HG03520 (cell line): ENCODE data around the gene TMPRSS15.

Experiments used
- ATAC-seq: cut with Tn5 transposase; IDR thresholded peaks from one replicate; pipeline ENCODE4 v1.9.1; 2021; ENCODE audit warnings: mild to moderate bottlenecking, moderate library complexity; ENCODE audit not compliant: unreplicated experiment

Gene TMPRSS15

GRCh38 chr21:18350216-18350615 is 53.4 kb downstream of the TMPRSS15 start:
- ATAC-seq, result no peak

GRCh38 chr21:18349468-18349867 is 54.1 kb downstream of the TMPRSS15 start:
- ATAC-seq, result no peak

GRCh38 chr21:18340387-18340942 is 63.1 kb downstream of the TMPRSS15 start:
- ATAC-seq, result no peak

GRCh38 chr21:18335651-18336236 is 67.8 kb downstream of the TMPRSS15 start:
- ATAC-seq, result no peak

GRCh38 chr21:18334066-18334465 is 69.5 kb downstream of the TMPRSS15 start:
- ATAC-seq, result no peak

GRCh38 chr21:18318156-18318555 is 85.4 kb downstream of the TMPRSS15 start:
- no peak for ATAC-seq

GRCh38 chr21:18298228-18298627 is 105.4 kb downstream of the TMPRSS15 start:
- no peak for ATAC-seq

GRCh38 chr21:18294100-18294499 is 109.5 kb downstream of the TMPRSS15 start:
- ATAC-seq, result no peak

- ATAC-seq, result no peak
Observed at GRCh38 chr21:18289876-18290275, 113.7 kb downstream of the TMPRSS15 start.

GRCh38 chr21:18285379-18285778 is 118.2 kb downstream of the TMPRSS15 start:
- no peak for ATAC-seq

- ATAC-seq, result no peak
Observed at GRCh38 chr21:18275781-18276180, 127.8 kb downstream of the TMPRSS15 start.

- no peak for ATAC-seq
Observed at GRCh38 chr21:18274370-18274769, 129.2 kb downstream of the TMPRSS15 start.

- no peak for ATAC-seq
Observed at GRCh38 chr21:18273400-18273799, 130.2 kb downstream of the TMPRSS15 start.

GRCh38 chr21:18269856-18270255 is 133.7 kb downstream of the TMPRSS15 start:
- ATAC-seq, result no peak

GRCh38 chr21:18268906-18269305 is 134.7 kb downstream of the TMPRSS15 start:
- ATAC-seq, result no peak

- no peak for ATAC-seq
Observed at GRCh38 chr21:18267496-18267895, 136.1 kb downstream of the TMPRSS15 start.

GRCh38 chr21:18265944-18266343 is 137.6 kb downstream of the TMPRSS15 start:
- no peak for ATAC-seq

GRCh38 chr21:18253799-18254198 is 149.8 kb downstream of the TMPRSS15 start:
- no peak for ATAC-seq

- ATAC-seq, result no peak
Observed at GRCh38 chr21:18253221-18253620, 150.4 kb downstream of the TMPRSS15 start.

- ATAC-seq, result no peak
Observed at GRCh38 chr21:18252680-18253079, 150.9 kb downstream of the TMPRSS15 start.

- no peak for ATAC-seq
Observed at GRCh38 chr21:18252256-18252655, 151.3 kb downstream of the TMPRSS15 start.

- no peak for ATAC-seq
Observed at GRCh38 chr21:18251065-18251464, 152.5 kb downstream of the TMPRSS15 start.

- ATAC-seq, result no peak
Observed at GRCh38 chr21:18249672-18250071, 153.9 kb downstream of the TMPRSS15 start.
